GM21529 (cell line): Measurements from ENCODE around the gene WFDC6.
"Not testable (repeated sequence)": the region's sequence is repeated elsewhere in the genome, so short reads cannot be mapped to it uniquely, and the experiment has no call there.

ENCODE experiments used
- ATAC-seq: cut with Tn5 transposase; IDR thresholded peaks from one replicate; pipeline ENCODE4 v1.9.1; 2021; ENCODE audit not compliant: unreplicated experiment

WFDC6 gene

GRCh38 chr20:45539382-45539781 is at the start of gene WFDC6:
Gene WFDC6 (minus strand): TSS chr20:45539482. CDS start chr20:45539407, 75 bp downstream.
- ATAC-seq = no peak

GRCh38 chr20:45588800-45589199 is 49.5 kb upstream of the WFDC6 start:
- ATAC-seq = no peak

GRCh38 chr20:45585986-45586385 is 46.7 kb upstream of the WFDC6 start:
- not testable (repeated sequence) for ATAC-seq

- not testable (repeated sequence) for ATAC-seq
Observed at GRCh38 chr20:45584294-45584693, 45.0 kb upstream of the WFDC6 start.

- ATAC-seq = no peak
Observed at GRCh38 chr20:45583502-45583901, 44.2 kb upstream of the WFDC6 start.

- no peak for ATAC-seq
Observed at GRCh38 chr20:45581702-45582101, 42.4 kb upstream of the WFDC6 start.

- ATAC-seq = no peak
Observed at GRCh38 chr20:45579184-45579583, 39.9 kb upstream of the WFDC6 start, which contains the start of gene WFDC8. Gene WFDC8 (minus strand): TSS chr20:45579284. CDS start chr20:45579247, 37 bp downstream.

- no peak for ATAC-seq
Observed at GRCh38 chr20:45578231-45578630, 38.9 kb upstream of the WFDC6 start.

GRCh38 chr20:45576995-45577394 is 37.7 kb upstream of the WFDC6 start:
- ATAC-seq = no peak

- ATAC-seq = no peak
Observed at GRCh38 chr20:45575931-45576330, 36.6 kb upstream of the WFDC6 start.

GRCh38 chr20:45569650-45570049 is 30.4 kb upstream of the WFDC6 start:
- ATAC-seq = not testable (repeated sequence)

- ATAC-seq = no peak
Observed at GRCh38 chr20:45564760-45565276, 25.5 kb upstream of the WFDC6 start.

- ATAC-seq = no peak
Observed at GRCh38 chr20:45555198-45555597, 15.9 kb upstream of the WFDC6 start.

GRCh38 chr20:45552456-45552855 is 13.2 kb upstream of the WFDC6 start:
- no peak for ATAC-seq

- ATAC-seq = no peak
Observed at GRCh38 chr20:45550765-45551164, 11.5 kb upstream of the WFDC6 start.

- ATAC-seq = no peak
Observed at GRCh38 chr20:45548410-45548809, 9.1 kb upstream of the WFDC6 start.

GRCh38 chr20:45547206-45547770 is 8.0 kb upstream of the WFDC6 start, which contains the start of gene EPPIN:
Gene EPPIN (minus strand): TSS chr20:45547401. CDS start chr20:45547357, 44 bp downstream.
- ATAC-seq = no peak

GRCh38 chr20:45545754-45546453 is 6.6 kb upstream of the WFDC6 start:
- no peak for ATAC-seq

GRCh38 chr20:45545351-45545750 is 6.1 kb upstream of the WFDC6 start:
- ATAC-seq = no peak

- no peak for ATAC-seq
Observed at GRCh38 chr20:45538209-45538799, 978 bp downstream of the WFDC6 start.

- no peak for ATAC-seq
Observed at GRCh38 chr20:45527294-45527693, 12.0 kb downstream of the WFDC6 start.

- ATAC-seq = no peak
Observed at GRCh38 chr20:45523821-45524220, 15.5 kb downstream of the WFDC6 start.
